PC-9 (cell line): Measurements from ENCODE around the gene ADAMTS3. TPM values are rescaled to one million over a fixed set of nuclear protein-coding genes. Genes with fewer than 3 reads are reported as not detected.

ENCODE experiments used
- BruUV-seq: library from RNA; stranded (reverse); fragments of 400-500 nt; replicated peaks from 2 replicates; lab custom pipeline; 2021; lab: Mats Ljungman, UMichigan
- CTCF ChIA-PET: fragments of 300-600 bp; sonication (Branson Sonifier 250); formaldehyde crosslinking; loops from one replicate; lab custom pipeline; 2022; ENCODE audit warnings: antibody characterized with exemption; lab: Charles Lee
- POLR2A ChIA-PET: fragments of 300-600 bp; sonication (Branson Sonifier 250); formaldehyde crosslinking; loops from one replicate; lab custom pipeline; 2022; ENCODE audit warnings: antibody characterized with exemption; ENCODE audit not compliant: unreplicated experiment; lab: Charles Lee
- DNase-seq, 2 experiments: peaks; one replicate each; pipeline versions ENCODE4 v3.0.0 to v3.0.0-alpha.2; 2015 to 2022; ENCODE audit warnings: mixed read lengths in 1 of 2
- H2AFZ ChIP-seq: fragments of 200-600 bp; sonication (generic); 2 replicates; pipeline ENCODE4 v1.8.1; 2017; ENCODE audit warnings: antibody characterized with exemption
- H3F3A ChIP-seq: fragments of 200-600 bp; sonication (generic); 2 replicates; pipeline ENCODE4 v1.8.1; 2017; ENCODE audit warnings: antibody characterized with exemption, mild to moderate bottlenecking, low read depth; ENCODE audit not compliant: insufficient read depth
- H3K27ac ChIP-seq: fragments of 200-600 bp; sonication (generic); 2 replicates; pipeline ENCODE4 v1.6.1; 2016; ENCODE audit warnings: mixed run types
- H3K27me3 ChIP-seq: fragments of 200-600 bp; sonication (generic); 2 replicates; pipeline ENCODE4 v1.6.1; 2016; ENCODE audit warnings: low read depth, mixed run types; ENCODE audit not compliant: insufficient read depth
- H3K36me3 ChIP-seq: fragments of 200-600 bp; sonication (generic); 2 replicates; pipeline ENCODE4 v1.6.1; 2016; ENCODE audit warnings: low read depth, mixed run types
- H3K4me1 ChIP-seq: fragments of 200-600 bp; sonication (generic); replicated peaks from 2 replicates; pipeline ENCODE4 v1.6.1; 2016; ENCODE audit warnings: mixed run types; ENCODE audit not compliant: insufficient read depth
- H3K4me2 ChIP-seq: fragments of 200-600 bp; sonication (generic); 2 replicates; pipeline ENCODE4 v1.6.1; 2017; ENCODE audit warnings: mixed run types
- H3K4me3 ChIP-seq: fragments of 200-600 bp; sonication (generic); 2 replicates; pipeline ENCODE4 v1.6.1; 2016; ENCODE audit warnings: mixed run types
- H3K79me2 ChIP-seq: fragments of 200-600 bp; sonication (generic); 2 replicates; pipeline ENCODE4 v1.6.1; 2017; ENCODE audit warnings: low read depth, mixed run types
- H3K9me2 ChIP-seq: fragments of 200-600 bp; sonication (generic); 2 replicates; pipeline ENCODE4 v1.8.1; 2017; ENCODE audit warnings: mild to moderate bottlenecking; ENCODE audit not compliant: insufficient read depth
- H3K9me3 ChIP-seq: fragments of 200-600 bp; sonication (generic); 2 replicates; pipeline ENCODE4 v1.8.1; 2016; ENCODE audit warnings: low read depth; ENCODE audit not compliant: insufficient read depth
- H4K20me1 ChIP-seq: fragments of 200-600 bp; sonication (generic); 2 replicates; pipeline ENCODE4 v1.8.1; 2017; ENCODE audit not compliant: insufficient read depth
- EZH2 ChIP-seq: fragments of 200-600 bp; sonication (generic); IDR thresholded peaks from 2 replicates; pipeline ENCODE4 v1.8.0; 2017; ENCODE audit warnings: antibody characterized with exemption, low read depth
- intact Hi-C: fragments of 100-400 bp; cut with micrococcal nuclease; formaldehyde crosslinking; loops from one replicate; pipeline ENCODE4 v1.10.0; 2022; ENCODE audit not compliant: unreplicated experiment
- total RNA-seq: library from RNA; stranded (reverse); gene quantifications from 2 replicates; pipeline ENCODE4 v1.2.3, GENCODE V29; 2021
- TF ChIP-seq, protein P1 (sequence below): fragments of 200-600 bp; sonication (generic); conservative IDR thresholded peaks from 2 replicates; pipeline ENCODE4 v1.6.1; 2017; ENCODE audit warnings: mixed run types, antibody characterized with exemption, mild to moderate bottlenecking, moderate library complexity

The ADAMTS3 gene
- total RNA-seq, 1 experiment from 2014 or later = 0.76 TPM

DNA sequence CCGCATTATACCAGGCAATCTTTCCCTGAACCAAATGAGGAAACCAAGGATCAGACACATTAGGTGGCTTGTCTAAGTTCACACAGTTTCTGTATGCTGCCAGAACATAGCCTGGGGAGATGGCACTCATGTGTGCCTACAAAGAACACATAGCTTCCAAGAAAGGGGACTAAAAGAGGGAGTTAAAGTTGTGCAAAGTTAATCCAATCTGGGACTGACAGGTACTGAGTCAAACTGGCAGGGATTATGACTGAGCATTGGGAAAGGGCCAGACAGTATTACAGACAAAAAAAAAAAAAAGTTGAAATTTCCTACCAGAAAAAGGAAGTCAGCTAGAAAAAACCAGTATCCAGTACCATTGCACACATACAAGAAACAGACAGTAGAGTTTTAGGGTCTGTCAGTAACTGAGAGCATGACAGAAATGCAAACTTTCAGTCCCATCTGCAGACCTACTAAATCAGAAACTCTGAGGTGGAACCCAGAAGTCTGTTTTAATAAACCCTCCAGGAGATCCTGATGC, 37.2 kb downstream of the ADAMTS3 start:
- Histone ChIP-seq H3K9me3 (no peaks in the 10 kb centered on the region), H3K27me3 (no peaks in the 10 kb centered on the region), H3K27ac (no peak overlapping the region), H3K4me1 (no peaks in the 10 kb centered on the region), H3F3A (no peaks in the 10 kb centered on the region), H2AFZ (no peak overlapping the region), H3K79me2 (no peaks in the 10 kb centered on the region), H3K9me2 (no peaks in the 10 kb centered on the region), H3K4me3 (no peak overlapping the region), H3K4me2 (no peak overlapping the region), H3K36me3 (no peaks in the 10 kb centered on the region), H4K20me1 (no peaks in the 10 kb centered on the region)
- ChIA-PET CTCF (no interaction called here), POLR2A (no interaction called here)
- no peak for TF ChIP-seq EZH2
- TF ChIP-seq, protein P1, sequence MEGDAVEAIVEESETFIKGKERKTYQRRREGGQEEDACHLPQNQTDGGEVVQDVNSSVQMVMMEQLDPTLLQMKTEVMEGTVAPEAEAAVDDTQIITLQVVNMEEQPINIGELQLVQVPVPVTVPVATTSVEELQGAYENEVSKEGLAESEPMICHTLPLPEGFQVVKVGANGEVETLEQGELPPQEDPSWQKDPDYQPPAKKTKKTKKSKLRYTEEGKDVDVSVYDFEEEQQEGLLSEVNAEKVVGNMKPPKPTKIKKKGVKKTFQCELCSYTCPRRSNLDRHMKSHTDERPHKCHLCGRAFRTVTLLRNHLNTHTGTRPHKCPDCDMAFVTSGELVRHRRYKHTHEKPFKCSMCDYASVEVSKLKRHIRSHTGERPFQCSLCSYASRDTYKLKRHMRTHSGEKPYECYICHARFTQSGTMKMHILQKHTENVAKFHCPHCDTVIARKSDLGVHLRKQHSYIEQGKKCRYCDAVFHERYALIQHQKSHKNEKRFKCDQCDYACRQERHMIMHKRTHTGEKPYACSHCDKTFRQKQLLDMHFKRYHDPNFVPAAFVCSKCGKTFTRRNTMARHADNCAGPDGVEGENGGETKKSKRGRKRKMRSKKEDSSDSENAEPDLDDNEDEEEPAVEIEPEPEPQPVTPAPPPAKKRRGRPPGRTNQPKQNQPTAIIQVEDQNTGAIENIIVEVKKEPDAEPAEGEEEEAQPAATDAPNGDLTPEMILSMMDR = no peak
- no TSS peak for BruUV-seq
- no peak for DNase-seq
- intact Hi-C loops = no loop called here

DNA sequence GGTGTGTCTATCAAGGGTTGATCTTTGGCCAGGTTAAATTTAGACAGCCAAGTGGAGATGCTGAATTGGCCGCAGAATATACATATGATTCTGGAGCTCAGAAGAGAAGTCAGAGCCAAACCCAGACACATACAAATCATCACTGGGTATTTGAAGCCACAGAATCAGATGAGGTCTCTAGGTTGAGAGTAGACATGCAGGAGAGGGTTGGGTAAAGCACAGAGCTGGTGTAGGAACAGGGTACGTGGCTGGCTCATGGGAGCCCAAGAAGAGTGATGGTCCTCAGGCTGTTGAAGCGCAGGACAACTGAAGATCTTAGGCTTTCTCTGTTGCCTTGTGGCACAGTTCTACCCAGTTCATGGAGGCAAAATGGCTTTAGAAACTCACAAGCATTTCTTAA, 37.7 kb downstream of the ADAMTS3 start:
- Histone ChIP-seq H3K79me2 (no peaks in the 10 kb centered on the region), H4K20me1 (no peaks in the 10 kb centered on the region), H3K4me1 (no peaks in the 10 kb centered on the region), H3K27ac (no peak overlapping the region), H3K27me3 (no peaks in the 10 kb centered on the region), H3F3A (no peaks in the 10 kb centered on the region), H3K9me3 (no peaks in the 10 kb centered on the region), H3K9me2 (no peaks in the 10 kb centered on the region), H3K4me2 (no peak overlapping the region), H3K4me3 (no peak overlapping the region), H2AFZ (no peak overlapping the region), H3K36me3 (no peaks in the 10 kb centered on the region)
- ChIA-PET POLR2A (no interaction called here), CTCF (no interaction called here)
- intact Hi-C loops = no loop called here
- BruUV-seq = no TSS peak
- TF ChIP-seq EZH2 = no peak
- TF ChIP-seq, protein P1 = no peak
- no peak for DNase-seq

DNA sequence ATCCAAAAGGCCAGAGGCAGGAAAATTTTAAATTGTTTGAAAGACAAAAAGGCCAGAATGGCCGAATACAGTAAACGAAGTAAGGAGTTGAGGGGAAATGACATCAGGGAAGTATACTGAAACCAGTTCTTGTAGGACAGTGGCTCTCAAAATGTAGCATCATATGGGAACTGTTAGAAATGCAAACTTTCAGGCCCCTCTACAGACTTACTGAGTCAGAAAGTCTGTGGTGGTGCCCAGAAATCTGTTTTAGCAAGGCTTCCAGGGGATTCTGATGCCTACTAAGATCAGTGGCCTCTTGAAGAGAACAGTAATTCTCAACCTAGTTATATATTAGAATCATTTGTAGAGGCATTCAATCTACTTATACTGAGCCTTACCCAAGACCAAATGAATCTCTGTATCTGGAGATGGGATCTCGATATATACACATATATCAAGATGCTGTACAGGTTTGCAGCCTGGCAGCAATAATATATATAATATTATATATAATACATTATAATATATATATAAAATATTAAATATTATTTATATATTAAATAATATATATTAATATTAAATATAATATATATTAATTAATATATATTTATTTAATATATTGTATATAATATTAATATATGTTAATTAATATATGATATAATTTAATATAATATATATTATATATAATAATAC, 39.7 kb downstream of the ADAMTS3 start:
- no peak for DNase-seq
- no peaks in the 10 kb centered on the region for H3K9me3 ChIP-seq
- CTCF ChIA-PET = no interaction called here
- no peak overlapping the region for H3K27ac ChIP-seq
- H3K9me2 ChIP-seq = no peaks in the 10 kb centered on the region
- H3K36me3 ChIP-seq = no peaks in the 10 kb centered on the region
- no peaks in the 10 kb centered on the region for H3K27me3 ChIP-seq
- POLR2A ChIA-PET = no interaction called here
- no peaks in the 10 kb centered on the region for H3K79me2 ChIP-seq
- intact Hi-C loops = no loop called here
- no peaks in the 10 kb centered on the region for H3K4me1 ChIP-seq
- H4K20me1 ChIP-seq = no peaks in the 10 kb centered on the region
- no peak overlapping the region for H3K4me2 ChIP-seq
- no peaks in the 10 kb centered on the region for H3F3A ChIP-seq
- no peak overlapping the region for H3K4me3 ChIP-seq
- H2AFZ ChIP-seq = no peak overlapping the region
- BruUV-seq = no TSS peak
- TF ChIP-seq EZH2 = no peak
- TF ChIP-seq, protein P1 = no peak
